GM19328 (cell line): ENCODE results near the gene THBD.

Experiments used
- ATAC-seq: cut with Tn5 transposase; IDR thresholded peaks from one replicate; pipeline ENCODE4 v1.9.1; 2021; ENCODE audit warnings: mild to moderate bottlenecking, moderate library complexity; ENCODE audit not compliant: unreplicated experiment

The THBD gene

GRCh38 chr20:23085436-23086055 lies 36.1 kb upstream of the THBD start:
- ATAC-seq = no peak

- no peak for ATAC-seq
These were observed 35.4 kb upstream of the THBD start for GRCh38 chr20:23084845-23085365.

GRCh38 chr20:23084282-23084844 lies 34.9 kb upstream of the THBD start:
- no peak for ATAC-seq

GRCh38 chr20:23083553-23084220 lies 34.2 kb upstream of the THBD start:
- no peak for ATAC-seq

- ATAC-seq = no peak
These were observed 33.5 kb upstream of the THBD start for GRCh38 chr20:23082846-23083552.

- no peak for ATAC-seq
These were observed 31.9 kb upstream of the THBD start for GRCh38 chr20:23081263-23081819.

GRCh38 chr20:23080521-23080920 lies 31.0 kb upstream of the THBD start:
- ATAC-seq = no peak

- no peak for ATAC-seq
These were observed 30.5 kb upstream of the THBD start for GRCh38 chr20:23079926-23080325.

GRCh38 chr20:23079016-23079351 lies 29.5 kb upstream of the THBD start:
- ATAC-seq = no peak

GRCh38 chr20:23078351-23079015 lies 29.0 kb upstream of the THBD start:
- no peak for ATAC-seq

- no peak for ATAC-seq
These were observed 27.8 kb upstream of the THBD start for GRCh38 chr20:23077277-23077676.

GRCh38 chr20:23074052-23074451 lies 24.6 kb upstream of the THBD start:
- no peak for ATAC-seq

GRCh38 chr20:23072892-23073586 lies 23.6 kb upstream of the THBD start:
- ATAC-seq = no peak

- no peak for ATAC-seq
These were observed 22.5 kb upstream of the THBD start for GRCh38 chr20:23071996-23072395.

GRCh38 chr20:23071398-23071797 lies 21.9 kb upstream of the THBD start:
- no peak for ATAC-seq

- ATAC-seq = no peak
These were observed 19.6 kb upstream of the THBD start for GRCh38 chr20:23069108-23069507.

- ATAC-seq = no peak
These were observed 18.8 kb upstream of the THBD start for GRCh38 chr20:23068283-23068682.

- no peak for ATAC-seq
These were observed 17.3 kb upstream of the THBD start for GRCh38 chr20:23066772-23067171.

- ATAC-seq = no peak
These were observed 16.1 kb upstream of the THBD start for GRCh38 chr20:23065266-23066201.
